ENCODE data around the gene BRSK2. TPM values are rescaled to one million over a fixed set of nuclear protein-coding genes. Genes with fewer than 3 reads are reported as not detected.
A peak's percentile ranks its signal among the peaks of the same experiment; 100 is the strongest.
"Not testable (repeated sequence)": the region's sequence is repeated elsewhere in the genome, so short reads cannot be mapped to it uniquely, and the experiment has no call there.

The BRSK2 gene
- total RNA-seq, 6 donors from 2014 or later: 0.11 to 0.54 (median 0.25) TPM; not detected in 2

DNA sequence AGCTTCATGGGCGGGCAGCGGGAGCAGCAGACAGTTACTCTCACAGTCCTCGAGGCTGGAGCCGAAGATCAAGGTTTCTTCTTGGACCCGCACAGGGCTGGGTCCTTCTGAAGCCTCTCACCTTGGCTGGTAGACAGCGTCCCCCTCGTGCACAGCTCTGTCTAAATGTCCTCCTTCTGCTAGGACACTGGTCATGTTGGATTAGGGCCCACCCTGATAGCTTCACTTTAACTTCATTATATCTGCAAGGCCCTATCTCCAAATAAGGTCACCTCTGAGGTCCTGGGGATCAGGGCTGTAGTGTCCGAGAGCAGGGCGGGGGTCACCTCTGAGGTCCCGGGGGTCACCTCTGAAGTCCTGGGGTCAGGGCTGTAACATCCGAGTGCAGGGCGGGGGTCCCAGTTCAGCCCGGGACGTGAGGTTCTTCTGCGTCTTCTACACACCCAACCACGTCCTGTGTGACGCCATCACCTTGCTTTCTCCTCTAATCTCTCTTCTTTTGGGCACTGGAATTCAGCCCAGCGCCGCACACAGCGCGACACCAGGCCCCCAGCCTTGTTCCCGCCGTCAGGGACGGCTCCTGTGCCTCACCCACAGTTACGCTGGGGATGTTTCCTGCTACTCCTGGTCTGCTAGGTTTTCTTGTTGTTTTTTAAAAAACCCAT, 46.2 kb upstream of the BRSK2 start:
- ATAC-seq (ENCODE audit: low FRiP score in 2 of 2) (no peak), DNase-seq (peak in 1 of 2 donors; percentile 69)
- H3K9me3 ChIP-seq: no peaks in the 10 kb centered on the region
- no peak overlapping the region for H3K4me3 ChIP-seq
- no peaks in the 10 kb centered on the region for H3K27me3 ChIP-seq
- H3K36me3 ChIP-seq: no peaks in the 10 kb centered on the region
- peaks cover 0 to 5% (median 0%) of the 10 kb centered on the region in 4 donors for H3K4me1 ChIP-seq
- no peak overlapping the region for H3K27ac ChIP-seq
- 72 to 76% methylated on average over 23 to 25 of the region's 25 CpGs for WGBS, 2 donors
- no peak for TF ChIP-seq POLR2A (IDR thresholded peaks at IDR 0.05)

DNA sequence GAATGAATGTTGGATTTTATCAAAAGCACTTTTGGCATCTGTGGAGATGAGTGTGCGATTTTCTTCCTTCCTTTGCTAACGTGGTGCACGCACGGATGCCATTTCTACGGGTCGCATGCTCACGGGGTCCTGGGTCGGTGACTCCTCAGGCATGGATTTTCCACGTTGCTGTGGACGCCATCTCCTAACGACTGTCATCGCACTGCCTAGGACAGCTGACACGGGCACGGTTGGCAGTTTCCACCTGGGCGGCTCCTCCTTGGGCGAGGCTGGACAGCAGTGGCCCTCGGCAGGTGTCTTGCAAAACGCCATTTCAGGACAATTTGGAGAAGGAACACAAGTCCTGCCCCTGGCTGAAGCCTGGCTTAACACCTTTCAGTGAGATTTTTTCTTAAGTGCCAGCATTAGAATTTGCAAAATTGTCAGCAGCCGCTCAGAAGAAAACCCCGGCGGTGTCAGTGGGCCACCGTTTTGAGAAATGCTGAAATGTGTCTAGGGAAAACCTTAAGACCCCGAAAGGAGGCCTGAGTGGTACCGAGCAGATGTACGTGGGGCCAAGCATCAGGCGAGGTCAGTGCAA, 45.6 kb upstream of the BRSK2 start:
- no peak overlapping the region for H3K27ac ChIP-seq
- no peaks in the 10 kb centered on the region for H3K9me3 ChIP-seq
- no peaks in the 10 kb centered on the region for H3K4me1 ChIP-seq
- no peak overlapping the region for H3K4me3 ChIP-seq
- H3K36me3 ChIP-seq: no peaks in the 10 kb centered on the region
- WGBS, 2 donors: 79 to 83% methylated on average over 26 of the region's 26 CpGs
- TF ChIP-seq POLR2A (IDR thresholded peaks at IDR 0.05): no peak
- TF ChIP-seq POLR2AphosphoS5 (IDR thresholded peaks at IDR 0.05): no peak
- no peak for TF ChIP-seq EP300 (IDR thresholded peaks at IDR 0.05)
- TF ChIP-seq, protein P1, sequence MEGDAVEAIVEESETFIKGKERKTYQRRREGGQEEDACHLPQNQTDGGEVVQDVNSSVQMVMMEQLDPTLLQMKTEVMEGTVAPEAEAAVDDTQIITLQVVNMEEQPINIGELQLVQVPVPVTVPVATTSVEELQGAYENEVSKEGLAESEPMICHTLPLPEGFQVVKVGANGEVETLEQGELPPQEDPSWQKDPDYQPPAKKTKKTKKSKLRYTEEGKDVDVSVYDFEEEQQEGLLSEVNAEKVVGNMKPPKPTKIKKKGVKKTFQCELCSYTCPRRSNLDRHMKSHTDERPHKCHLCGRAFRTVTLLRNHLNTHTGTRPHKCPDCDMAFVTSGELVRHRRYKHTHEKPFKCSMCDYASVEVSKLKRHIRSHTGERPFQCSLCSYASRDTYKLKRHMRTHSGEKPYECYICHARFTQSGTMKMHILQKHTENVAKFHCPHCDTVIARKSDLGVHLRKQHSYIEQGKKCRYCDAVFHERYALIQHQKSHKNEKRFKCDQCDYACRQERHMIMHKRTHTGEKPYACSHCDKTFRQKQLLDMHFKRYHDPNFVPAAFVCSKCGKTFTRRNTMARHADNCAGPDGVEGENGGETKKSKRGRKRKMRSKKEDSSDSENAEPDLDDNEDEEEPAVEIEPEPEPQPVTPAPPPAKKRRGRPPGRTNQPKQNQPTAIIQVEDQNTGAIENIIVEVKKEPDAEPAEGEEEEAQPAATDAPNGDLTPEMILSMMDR (IDR thresholded peaks at IDR 0.05): no peak
- DNase-seq: peak in 1 of 2 donors; percentile 49
- no peaks in the 10 kb centered on the region for H3K27me3 ChIP-seq
- ATAC-seq (ENCODE audit: low FRiP score in 2 of 2): no peak

DNA sequence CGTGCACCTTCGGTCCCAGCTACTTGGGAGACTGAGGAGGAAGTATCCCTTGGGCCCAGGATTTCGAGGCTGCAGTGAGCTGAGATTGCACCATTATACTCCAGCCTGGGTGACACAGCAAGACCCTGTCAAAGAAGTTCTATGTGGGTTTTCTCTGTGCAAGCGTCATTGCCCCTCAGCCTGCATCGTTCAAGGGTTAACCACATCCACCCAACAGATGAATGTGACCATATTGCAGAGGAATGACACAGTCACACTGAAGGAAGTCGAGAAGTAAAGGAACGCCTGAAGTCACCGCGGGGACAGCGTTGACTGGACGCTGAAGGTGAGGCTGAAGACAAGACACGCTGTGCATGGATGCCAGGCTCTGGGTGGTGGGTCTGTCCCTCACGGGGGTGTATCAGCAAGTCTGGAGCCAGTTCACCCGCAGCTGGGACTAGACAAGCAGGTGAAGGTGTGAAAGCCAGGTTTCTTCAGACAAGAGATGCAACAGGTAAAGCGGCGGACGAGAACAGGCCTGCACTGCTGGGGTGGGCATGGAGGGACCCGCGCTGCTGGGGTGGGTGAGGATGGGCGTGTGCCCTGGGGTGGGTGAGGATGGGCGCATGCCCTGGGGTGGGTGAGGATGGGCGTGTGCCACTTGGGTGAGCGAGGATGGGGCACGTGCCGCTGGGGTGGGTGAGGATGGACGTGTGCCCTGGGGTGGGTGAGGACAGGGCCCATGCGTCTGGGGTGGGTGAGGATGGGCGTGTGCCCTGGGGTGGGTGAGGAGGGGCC, 43.8 kb upstream of the BRSK2 start:
- 79 to 84% methylated on average over 24 to 25 of the region's 28 CpGs for WGBS, 2 donors
- Histone ChIP-seq H3K27ac (no peak overlapping the region), H3K4me3 (no peak overlapping the region), H3K9me3 (no peaks in the 10 kb centered on the region), H3K4me1 (no peaks in the 10 kb centered on the region), H3K36me3 (no peaks in the 10 kb centered on the region), H3K27me3 (no peaks in the 10 kb centered on the region)
- TF ChIP-seq, protein P1 (IDR thresholded peaks at IDR 0.05): no peak
- DNase-seq (no peak), ATAC-seq (ENCODE audit: low FRiP score in 2 of 2) (no peak)

DNA sequence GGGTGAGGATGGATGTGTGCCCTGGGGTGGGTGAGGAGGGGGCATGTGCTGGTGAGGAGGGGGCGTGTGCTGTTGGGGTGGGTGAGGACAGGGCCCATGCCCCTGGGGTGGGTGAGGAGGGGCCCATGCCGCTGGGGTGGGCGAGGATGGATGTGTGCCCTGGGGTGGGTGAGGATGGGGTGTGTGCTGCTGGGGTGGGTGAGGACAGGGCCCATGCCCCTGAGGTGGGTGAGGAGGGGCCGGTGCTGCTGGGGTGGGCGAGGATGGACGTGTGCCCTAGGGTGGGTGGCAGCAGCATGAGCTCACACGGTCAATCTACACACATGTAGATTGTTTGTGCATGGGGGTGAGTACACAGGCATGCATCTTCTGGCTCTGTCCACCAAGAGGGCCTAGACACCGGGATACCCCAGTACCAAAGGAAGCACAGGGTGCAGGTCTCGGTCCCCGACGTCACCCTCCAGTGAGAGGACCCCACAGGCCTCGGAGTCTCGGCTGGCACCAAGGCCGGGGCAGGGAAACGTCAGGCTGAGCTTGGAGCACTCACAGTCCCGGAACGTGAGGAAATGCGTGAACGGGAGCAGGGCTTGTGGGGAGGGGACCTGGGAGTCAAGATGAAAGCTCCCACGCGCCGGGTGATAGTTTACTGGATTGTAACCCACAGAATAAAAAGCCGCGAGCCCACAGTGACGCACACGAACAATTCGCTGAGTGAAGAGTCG, 42.9 kb upstream of the BRSK2 start:
- no peaks in the 10 kb centered on the region for H3K9me3 ChIP-seq
- no peaks in the 10 kb centered on the region for H3K4me1 ChIP-seq
- H3K36me3 ChIP-seq: no peaks in the 10 kb centered on the region
- peak in 1 of 2 donors; percentile 28 for ATAC-seq (ENCODE audit: low FRiP score in 2 of 2)
- no peak overlapping the region for H3K27ac ChIP-seq
- no peak overlapping the region for H3K4me3 ChIP-seq
- DNase-seq: no peak
- H3K27me3 ChIP-seq: no peaks in the 10 kb centered on the region
- WGBS, 2 donors: 88% methylated on average over 24 to 27 of the region's 28 CpGs
- no peak for TF ChIP-seq POLR2A (IDR thresholded peaks at IDR 0.05)
- TF ChIP-seq POLR2AphosphoS5 (IDR thresholded peaks at IDR 0.05): no peak
- TF ChIP-seq EP300 (IDR thresholded peaks at IDR 0.05): no peak
- TF ChIP-seq, protein P1 (IDR thresholded peaks at IDR 0.05): no peak

DNA sequence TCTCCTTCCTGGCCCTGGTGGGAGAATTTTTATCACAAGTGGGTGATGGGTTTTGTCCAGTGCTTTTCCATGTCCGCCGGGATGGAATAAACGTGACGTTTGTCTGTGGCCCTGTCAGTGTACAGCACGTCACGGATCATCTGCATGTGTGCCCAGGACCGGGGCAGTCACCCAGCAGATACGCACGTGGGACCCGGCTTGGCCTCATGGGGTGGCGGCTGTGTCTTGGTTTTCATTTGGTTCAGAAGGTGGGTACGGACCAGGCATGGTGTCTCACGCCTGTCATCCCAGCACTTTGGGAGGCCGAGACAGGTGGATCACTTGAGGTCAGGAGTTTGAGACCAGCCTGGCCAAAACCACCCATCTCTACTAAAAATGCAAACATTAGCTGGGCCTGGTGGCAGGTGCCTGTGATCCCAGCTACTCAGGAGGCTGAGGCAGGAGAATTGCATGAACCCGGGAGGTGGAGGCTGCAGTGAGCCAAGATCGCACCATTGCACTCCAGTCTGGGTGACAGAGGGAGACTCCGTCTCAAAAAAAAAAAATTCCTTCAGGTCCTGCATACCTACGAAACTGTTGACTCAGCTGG, 42.2 kb upstream of the BRSK2 start:
- H3K36me3 ChIP-seq; H3K27ac ChIP-seq; H3K9me3 ChIP-seq; H3K4me3 ChIP-seq; H3K27me3 ChIP-seq; DNase-seq; H3K4me1 ChIP-seq; ATAC-seq (ENCODE audit: low FRiP score in 2 of 2): not testable (repeated sequence)
- 90 to 92% methylated on average over 14 to 18 of the region's 18 CpGs for WGBS, 2 donors

Data from upper lobe of left lung (tissue), 6 donors.